Upper lobe of right lung (tissue), 1 donor: ENCODE data around the gene MNS1. TPM values are rescaled to one million over a fixed set of nuclear protein-coding genes. Genes with fewer than 3 reads are reported as not detected.
"Not testable (repeated sequence)": the region's sequence is repeated elsewhere in the genome, so short reads cannot be mapped to it uniquely, and the experiment has no call there.

ENCODE experiments used
- ATAC-seq: fragments of 200-7000 bp; cut with Tn5 transposase; one replicate; pipeline ENCODE4 v1.9.1; 2020; ENCODE audit warnings: mild to moderate bottlenecking, moderate library complexity
- DNase-seq: peaks from one replicate; pipeline ENCODE4 v3.0.0-alpha.2; 2020
- H3K27ac ChIP-seq: fragments of 200-600 bp; one replicate; pipeline ENCODE4 v1.8.0; 2022
- H3K27me3 ChIP-seq: fragments of 200-600 bp; one replicate; pipeline ENCODE4 v1.8.0; 2022; ENCODE audit warnings: mild to moderate bottlenecking
- H3K36me3 ChIP-seq: fragments of 200-600 bp; one replicate; pipeline ENCODE4 v1.8.0; 2022
- H3K4me1 ChIP-seq: fragments of 200-600 bp; one replicate; pipeline ENCODE4 v1.8.0; 2022
- H3K4me3 ChIP-seq: fragments of 200-600 bp; one replicate; pipeline ENCODE4 v1.8.0; 2022; ENCODE audit warnings: mild to moderate bottlenecking
- H3K9me3 ChIP-seq: fragments of 200-600 bp; one replicate; pipeline ENCODE4 v1.8.0; 2022
- intact Hi-C: fragments of 100-400 bp; cut with DNase I; formaldehyde crosslinking; loops from one replicate; pipeline ENCODE4 v1.11.0; 2022
- total RNA-seq: library from RNA; stranded (reverse); fragmentation: NEBNext Ultra II Directional; extraction: Animal tissue kit (Norgen Biotek cat#: 25700); gene quantifications from one replicate; pipeline ENCODE4 v1.2.1, GENCODE V29; 2021
- TF ChIP-seq, protein P1 (sequence below): fragments of 200-600 bp; IDR thresholded peaks from one replicate; pipeline ENCODE4 v1.8.0; 2022; ENCODE audit warnings: antibody characterized with exemption
- donor health status: DM: no; HTN: yes; CAD: no; lungs with severe emphysema.

The MNS1 gene
- total RNA-seq, 1 donor from 2014 or later: 0.58 TPM

GRCh38 chr15:56492236-56492635 is 27.3 kb upstream of the MNS1 start:
- intact Hi-C loops: loop anchor here (10.0 kb wide), 1 partner anchor 813 kb away; no protein-coding TSS in a partner anchor
- TF ChIP-seq, protein P1, sequence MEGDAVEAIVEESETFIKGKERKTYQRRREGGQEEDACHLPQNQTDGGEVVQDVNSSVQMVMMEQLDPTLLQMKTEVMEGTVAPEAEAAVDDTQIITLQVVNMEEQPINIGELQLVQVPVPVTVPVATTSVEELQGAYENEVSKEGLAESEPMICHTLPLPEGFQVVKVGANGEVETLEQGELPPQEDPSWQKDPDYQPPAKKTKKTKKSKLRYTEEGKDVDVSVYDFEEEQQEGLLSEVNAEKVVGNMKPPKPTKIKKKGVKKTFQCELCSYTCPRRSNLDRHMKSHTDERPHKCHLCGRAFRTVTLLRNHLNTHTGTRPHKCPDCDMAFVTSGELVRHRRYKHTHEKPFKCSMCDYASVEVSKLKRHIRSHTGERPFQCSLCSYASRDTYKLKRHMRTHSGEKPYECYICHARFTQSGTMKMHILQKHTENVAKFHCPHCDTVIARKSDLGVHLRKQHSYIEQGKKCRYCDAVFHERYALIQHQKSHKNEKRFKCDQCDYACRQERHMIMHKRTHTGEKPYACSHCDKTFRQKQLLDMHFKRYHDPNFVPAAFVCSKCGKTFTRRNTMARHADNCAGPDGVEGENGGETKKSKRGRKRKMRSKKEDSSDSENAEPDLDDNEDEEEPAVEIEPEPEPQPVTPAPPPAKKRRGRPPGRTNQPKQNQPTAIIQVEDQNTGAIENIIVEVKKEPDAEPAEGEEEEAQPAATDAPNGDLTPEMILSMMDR: no peak
- DNase-seq (no peak), ATAC-seq (no peak)
- H3K9me3 ChIP-seq: no peaks in the 10 kb centered on the region
- no peaks in the 10 kb centered on the region for H3K36me3 ChIP-seq
- H3K4me1 ChIP-seq: peaks cover 8% of the 10 kb centered on the region
- no peak overlapping the region for H3K27ac ChIP-seq
- no peaks in the 10 kb centered on the region for H3K27me3 ChIP-seq
- no peak overlapping the region for H3K4me3 ChIP-seq

DNA sequence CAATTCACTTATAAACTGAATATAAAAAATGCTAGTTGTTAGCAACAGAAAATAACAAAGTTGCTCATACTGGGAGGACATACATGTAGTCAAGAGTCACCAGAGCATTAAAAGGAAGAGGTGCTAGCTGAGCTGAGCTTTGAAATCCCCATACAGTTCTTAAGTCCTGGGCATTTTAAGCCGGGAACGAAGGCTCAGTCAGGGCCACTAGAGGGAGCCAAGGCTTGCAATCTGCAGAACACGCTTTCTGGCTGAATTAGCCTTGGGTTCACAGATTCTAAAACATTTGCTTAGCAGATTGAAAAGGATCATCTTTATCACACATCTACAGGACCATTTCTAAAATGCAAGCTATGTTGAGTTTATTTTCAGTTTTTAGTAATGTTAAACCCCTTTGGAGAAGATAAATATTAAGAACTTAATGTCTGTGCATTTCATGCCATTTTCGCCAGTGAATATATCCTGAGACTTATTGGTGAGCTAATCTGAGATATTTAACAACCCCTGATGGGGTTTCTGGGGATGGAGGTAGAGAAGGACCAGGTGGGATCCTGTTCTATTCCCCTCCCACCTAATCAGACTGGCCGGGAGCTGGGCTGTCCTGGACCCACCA is 26.3 kb upstream of the MNS1 start:
- DNase-seq (no peak), ATAC-seq (peak; percentile 82)
- Histone ChIP-seq H3K4me3 (no peak overlapping the region), H3K27ac (no peak overlapping the region), H3K4me1 (no peaks in the 10 kb centered on the region), H3K9me3 (no peaks in the 10 kb centered on the region), H3K36me3 (no peaks in the 10 kb centered on the region), H3K27me3 (no peaks in the 10 kb centered on the region)
- intact Hi-C loops: loop anchor here (10.0 kb wide), 1 partner anchor 814 kb away; no protein-coding TSS in a partner anchor
- TF ChIP-seq, protein P1: peak; percentile 86

DNA sequence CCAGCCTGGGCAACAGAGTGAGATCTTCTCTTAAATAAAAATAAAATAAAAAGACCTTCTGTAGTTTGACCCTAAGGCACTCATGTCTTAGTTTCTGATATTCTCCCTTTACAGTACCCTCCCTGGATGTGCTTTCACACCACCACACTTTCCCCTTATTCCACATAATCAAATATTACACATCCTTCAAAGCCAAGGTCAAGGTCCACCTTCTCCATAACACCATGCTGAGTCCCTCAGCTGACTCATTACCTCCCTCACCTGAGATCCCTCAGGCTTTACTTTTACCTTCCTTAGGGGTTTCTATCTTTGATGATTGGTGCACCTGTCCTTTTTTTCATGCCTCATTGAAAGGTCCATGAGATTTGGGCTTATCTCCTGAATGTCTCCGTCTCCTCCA is 25.5 kb upstream of the MNS1 start:
- Histone ChIP-seq H3K27me3 (no peaks in the 10 kb centered on the region), H3K27ac (no peak overlapping the region), H3K4me1 (no peaks in the 10 kb centered on the region), H3K4me3 (no peak overlapping the region), H3K36me3 (no peaks in the 10 kb centered on the region), H3K9me3 (no peaks in the 10 kb centered on the region)
- ATAC-seq: no peak
- TF ChIP-seq, protein P1: no peak
- no peak for DNase-seq
- intact Hi-C loops: loop anchor here (10.0 kb wide), 1 partner anchor 814 kb away; no protein-coding TSS in a partner anchor

GRCh38 chr15:56486206-56486605 is 21.3 kb upstream of the MNS1 start:
- DNase-seq, H3K4me1 ChIP-seq, intact Hi-C loops, H3K27ac ChIP-seq, H3K9me3 ChIP-seq, H3K36me3 ChIP-seq, ATAC-seq, H3K27me3 ChIP-seq, H3K4me3 ChIP-seq: not testable (repeated sequence)

DNA sequence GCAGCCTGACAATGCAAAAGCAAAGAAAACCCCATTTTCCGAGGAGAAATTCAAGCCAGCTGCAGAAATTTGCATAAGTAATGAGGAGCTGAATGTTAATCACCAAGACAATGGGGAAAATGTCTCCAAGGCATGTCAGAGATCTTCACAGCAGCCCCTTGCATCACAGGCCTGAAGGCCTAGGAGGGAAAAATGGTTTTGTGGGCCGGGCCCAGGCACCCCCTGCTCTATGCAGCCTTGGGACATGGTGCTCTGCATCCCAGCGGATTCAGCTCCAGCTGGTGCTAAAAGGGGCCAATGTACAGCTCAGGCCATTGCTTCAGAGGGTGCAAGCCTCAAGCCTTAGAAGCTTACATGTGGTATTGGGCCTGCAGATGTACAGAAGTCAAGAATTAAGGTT is 20.5 kb upstream of the MNS1 start:
- DNase-seq, H3K4me3 ChIP-seq, intact Hi-C loops, ATAC-seq, H3K4me1 ChIP-seq, H3K9me3 ChIP-seq, H3K27me3 ChIP-seq, H3K27ac ChIP-seq, H3K36me3 ChIP-seq: not testable (repeated sequence)

GRCh38 chr15:56484287-56484686 is 19.4 kb upstream of the MNS1 start:
- TF ChIP-seq, protein P1: no peak
- Histone ChIP-seq H3K27ac (no peak overlapping the region), H3K27me3 (no peaks in the 10 kb centered on the region), H3K4me3 (no peak overlapping the region), H3K36me3 (no peaks in the 10 kb centered on the region), H3K9me3 (no peaks in the 10 kb centered on the region), H3K4me1 (no peaks in the 10 kb centered on the region)
- intact Hi-C loops: no loop called here
- no peak for DNase-seq
- no peak for ATAC-seq

DNA sequence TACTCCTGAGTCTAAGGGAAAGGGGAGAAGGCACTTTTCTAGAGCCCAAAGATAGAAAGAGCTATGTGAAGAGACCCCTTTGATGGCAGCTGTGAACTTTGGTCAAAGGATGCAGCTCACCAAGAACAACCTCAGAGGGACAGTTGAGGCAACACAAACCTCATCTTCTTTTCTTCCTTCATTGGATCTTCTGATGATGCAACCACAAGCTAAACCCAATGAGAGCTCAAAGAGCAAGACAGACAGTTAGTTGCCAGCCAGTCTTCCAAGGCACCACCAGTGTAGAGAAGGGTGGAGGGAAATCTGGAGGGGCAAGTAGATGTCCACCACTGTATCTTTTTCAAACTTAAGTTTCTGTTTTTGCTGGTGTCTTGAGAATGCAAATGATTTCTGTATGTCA is 10.4 kb upstream of the MNS1 start:
- Histone ChIP-seq H3K4me1 (no peaks in the 10 kb centered on the region), H3K27me3 (no peaks in the 10 kb centered on the region), H3K27ac (no peak overlapping the region), H3K4me3 (no peak overlapping the region), H3K9me3 (no peaks in the 10 kb centered on the region), H3K36me3 (no peaks in the 10 kb centered on the region)
- DNase-seq (no peak), ATAC-seq (no peak)
- TF ChIP-seq, protein P1: no peak
- intact Hi-C loops: no loop called here
